GM19468 (cell line): ENCODE data around the gene EGFL8.
A peak's percentile ranks its signal among the peaks of the same experiment; 100 is the strongest.

ENCODE experiments used
- ATAC-seq: cut with Tn5 transposase; IDR thresholded peaks from one replicate; pipeline ENCODE4 v1.9.1; 2021; ENCODE audit warnings: mild to moderate bottlenecking, moderate library complexity, moderate number of reproducible peaks; ENCODE audit not compliant: unreplicated experiment; ENCODE audit errors: extremely low read depth

The EGFL8 gene

GRCh38 chr6:32167154-32167760, 2.9 kb downstream of the EGFL8 start:
- ATAC-seq: no peak

- no peak for ATAC-seq
Measured at GRCh38 chr6:32167761-32168262, 3.4 kb downstream of the EGFL8 start.

GRCh38 chr6:32168350-32168749, 4.0 kb downstream of the EGFL8 start:
- ATAC-seq: no peak

GRCh38 chr6:32168807-32169591, 4.6 kb downstream of the EGFL8 start:
- ATAC-seq: no peak

GRCh38 chr6:32170294-32170693, 5.9 kb downstream of the EGFL8 start:
- no peak for ATAC-seq

GRCh38 chr6:32171234-32171633, 6.8 kb downstream of the EGFL8 start:
- no peak for ATAC-seq

GRCh38 chr6:32173051-32173727, 8.8 kb downstream of the EGFL8 start:
- ATAC-seq: no peak

GRCh38 chr6:32174416-32174815, 10.0 kb downstream of the EGFL8 start:
- no peak for ATAC-seq

- no peak for ATAC-seq
Measured at GRCh38 chr6:32175322-32175710, 10.9 kb downstream of the EGFL8 start.

- no peak for ATAC-seq
Measured at GRCh38 chr6:32175711-32176475, 11.5 kb downstream of the EGFL8 start, which contains the start of gene AGPAT1. AGPAT1 (minus strand) TSS chr6:32176084; CDS start chr6:32171496, 4,588 bp downstream.

- ATAC-seq: no peak
Measured at GRCh38 chr6:32176476-32177182, 12.2 kb downstream of the EGFL8 start.

- no peak for ATAC-seq
Measured at GRCh38 chr6:32177183-32177787, 12.9 kb downstream of the EGFL8 start.

GRCh38 chr6:32177788-32178546, 13.6 kb downstream of the EGFL8 start, which contains the start of gene RNF5:
RNF5 (plus strand) TSS chr6:32178405; CDS start chr6:32178512, 107 bp downstream.
- peak; percentile 86 for ATAC-seq

GRCh38 chr6:32178547-32179440, 14.4 kb downstream of the EGFL8 start:
- ATAC-seq: no peak

- ATAC-seq: no peak
Measured at GRCh38 chr6:32179766-32180405, 15.5 kb downstream of the EGFL8 start.

GRCh38 chr6:32181148-32181702, 16.8 kb downstream of the EGFL8 start:
- ATAC-seq: no peak
